ENCODE data around the gene TRIO. TPM values are rescaled to one million over a fixed set of nuclear protein-coding genes. Genes with fewer than 3 reads are reported as not detected.

Gene TRIO
- total and polyA plus RNA-seq, 2 of the 8 experiments (the other 6 are each of a cell fraction or from before 2014, with no cell fraction given) = 35.1 to 69.1 TPM

GRCh38 chr5:14234204-14234603 is 91.1 kb downstream of the TRIO start:
- H3K4ac ChIP-seq (replicated peaks; ENCODE audit: insufficient read length, low read depth, low read length) = no peak overlapping the region
- no peak overlapping the region for H2BK20ac ChIP-seq (ENCODE audit: low read length)
- H3K9me3 ChIP-seq (ENCODE audit: insufficient read depth in 2 of 2, low read depth in 1 of 2, low read length in 1 of 2) = no peaks in the 10 kb centered on the region
- no peak overlapping the region for H2AK5ac ChIP-seq (ENCODE audit: low read depth, low read length)
- peaks cover 5 to 9% of the 10 kb centered on the region in 2 experiments for H4K20me1 ChIP-seq (replicated peaks in 1 of 2; ENCODE audit: control insufficient read depth in 1 of 2, insufficient read depth in 2 of 2, low read length in 2 of 2)
- FAIRE-seq = no peak
- no peak overlapping the region for H2BK120ac ChIP-seq (replicated peaks; ENCODE audit: low read depth, low read length)
- CTCF ChIA-PET (ENCODE audit: partially characterized antibody) = interaction anchor here (0.7 to 1.6 kb wide), 5 partner anchors 11 to 46 kb away, joined by 3 to 6 read pairs (median 4); no protein-coding TSS in a partner anchor
- no peak overlapping the region for H3K4me3 ChIP-seq (ENCODE audit: extremely low read depth in 1 of 4, insufficient read depth in 2 of 4, low read depth in 3 of 4, low read length in 4 of 4)
- no peak overlapping the region for H4K5ac ChIP-seq (ENCODE audit: insufficient read length, low read depth, low read length)
- no peak for DNase-seq (ENCODE audit: low read depth in 1 of 2, low spot score in 2 of 2)
- H2BK5ac ChIP-seq (ENCODE audit: low read depth, low read length) = no peak overlapping the region
- H2AFZ ChIP-seq (ENCODE audit: low read length) = no peak overlapping the region
- no peaks in the 10 kb centered on the region; the same call in 1 of the 2 replicates for H3K23me2 ChIP-seq (ENCODE audit: low read depth, low read length)
- H3K56ac ChIP-seq (replicated peaks; ENCODE audit: insufficient read length, low read depth, low read length) = no peak overlapping the region
- H4K8ac ChIP-seq (ENCODE audit: extremely low read depth, insufficient read depth, low read length) = no peak overlapping the region
- H3K27me3 ChIP-seq (replicated peaks in 1 of 4; ENCODE audit: control insufficient read depth in 3 of 4, extremely low read depth in 1 of 4, insufficient read depth in 3 of 4, low read length in 3 of 4) = no peaks in the 10 kb centered on the region
- H3K9ac ChIP-seq (replicated peaks in 1 of 4; ENCODE audit: extremely low read depth in 1 of 4, low read depth in 3 of 4, low read length in 3 of 4) = no peak overlapping the region
- POLR2A ChIA-PET (ENCODE audit: partially characterized antibody) = interaction anchor here (0.6 to 0.8 kb wide), 3 partner anchors 10 to 17 kb away, joined by 3 read pairs; no protein-coding TSS in a partner anchor
- H3K23ac ChIP-seq (ENCODE audit: insufficient read length) = no peak overlapping the region
- 96% methylated on average over 3 of the region's 3 CpGs; no CpG with 5 or more reads in 1 of the 2 experiments for WGBS, 2 experiments (ENCODE audit: extremely low coverage in 1 of 2, insufficient coverage in 1 of 2, insufficient read length in 1 of 2, insufficient replicate concordance in 2 of 2, low coverage in 1 of 2, low lambda C conversion rate in 2 of 2, missing lambda C conversion rate in 1 of 2)
- H3K36me3 ChIP-seq (ENCODE audit: control insufficient read depth in 2 of 4, insufficient read depth in 4 of 4, low read length in 3 of 4) = no peaks in the 10 kb centered on the region
- H2BK15ac ChIP-seq (ENCODE audit: low read length) = no peak overlapping the region
- H3K18ac ChIP-seq (ENCODE audit: extremely low read depth, low read length) = no peak overlapping the region
- no peak overlapping the region for H3K27ac ChIP-seq (ENCODE audit: low read depth, low read length)
- no peak overlapping the region for H3K14ac ChIP-seq (ENCODE audit: insufficient read length)
- peaks cover 11 to 94% of the 10 kb centered on the region in 2 experiments for H3K79me2 ChIP-seq (ENCODE audit: control insufficient read depth in 1 of 2, insufficient read depth in 2 of 2, low read length in 2 of 2)
- H3K4me1 ChIP-seq (replicated peaks in 1 of 4; ENCODE audit: control insufficient read depth in 3 of 4, insufficient read depth in 4 of 4, low read length in 3 of 4) = peaks cover 4 to 27% (median 24%) of the 10 kb centered on the region in 4 experiments
- H3K4me2 ChIP-seq (ENCODE audit: insufficient read depth in 1 of 2, low read depth in 2 of 2, low read length in 2 of 2) = no peak overlapping the region
- no peak overlapping the region for H4K91ac ChIP-seq (replicated peaks; ENCODE audit: insufficient read length, low read length)
- H2BK12ac ChIP-seq (ENCODE audit: low read depth, low read length) = no peak overlapping the region
- peaks cover 13% of the 10 kb centered on the region; the same call in 1 of the 2 replicates for H3K79me1 ChIP-seq (ENCODE audit: low read depth, low read length)
- no peak for TF ChIP-seq TCF12 (IDR thresholded peaks at IDR 0.05; ENCODE audit: low read depth, low read length)
- TF ChIP-seq NANOG (IDR thresholded peaks at IDR 0.05; ENCODE audit: insufficient read depth, low read depth, low read length, poor library complexity, severe bottlenecking) = no peak
- no peak for TF ChIP-seq CHD1 (IDR thresholded peaks at IDR 0.05; ENCODE audit: low read depth, low read length)
- no peak for TF ChIP-seq GABPA (IDR thresholded peaks at IDR 0.05; ENCODE audit: borderline replicate concordance, insufficient read depth, low read length)
- TF ChIP-seq HDAC2 (IDR thresholded peaks at IDR 0.05; ENCODE audit: borderline replicate concordance in 1 of 2, low read depth in 2 of 2, low read length in 2 of 2) = no peak
- no peak for TF ChIP-seq SP1 (IDR thresholded peaks at IDR 0.05; ENCODE audit: low read depth, low read length)
- 0 out of 2 replicates have a peak, but pooled peaks have one; percentile 23 for TF ChIP-seq TEAD4 (IDR thresholded peaks at IDR 0.05; ENCODE audit: low read depth, low read length)
- TF ChIP-seq ASH2L (IDR thresholded peaks at IDR 0.05; ENCODE audit: low read length) = no peak
- TF ChIP-seq SIN3A (conservative IDR thresholded peaks at IDR 0.05 in 1 of 2, IDR thresholded peaks at IDR 0.05 in 1 of 2; ENCODE audit: low read depth in 1 of 2, low read length in 2 of 2) = no peak
- 0 out of 2 replicates have a peak, but pooled peaks have one; percentile 22 for TF ChIP-seq CEBPB (IDR thresholded peaks at IDR 0.05; ENCODE audit: low read depth, low read length)
- no peak for TF ChIP-seq POLR2AphosphoS5 (IDR thresholded peaks at IDR 0.05; ENCODE audit: low read depth, low read length)
- no peak for TF ChIP-seq RFX5 (IDR thresholded peaks at IDR 0.05; ENCODE audit: borderline replicate concordance, low read depth, low read length)
- no peak for TF ChIP-seq EGR1 (IDR thresholded peaks at IDR 0.05; ENCODE audit: borderline replicate concordance, low read depth, low read length)
- no peak for TF ChIP-seq TBP (IDR thresholded peaks at IDR 0.05; ENCODE audit: low read depth, low read length)
